Hepatocyte (in vitro differentiated cells): Measurements from ENCODE around the gene BPIFB6.

Experiments
- CTCF ChIP-seq: fragments of 200-600 bp; sonication (generic); IDR thresholded peaks from 2 replicates; pipeline ENCODE4 v1.5.1; 2016; ENCODE audit warnings: antibody characterized with exemption, mild to moderate bottlenecking; ENCODE audit not compliant: poor library complexity
- EZH2 ChIP-seq: fragments of 200-600 bp; sonication (generic); IDR thresholded peaks from 2 replicates; pipeline ENCODE4 v1.6.1; 2016; ENCODE audit warnings: antibody characterized with exemption, mild to moderate bottlenecking, borderline replicate concordance

DNA sequence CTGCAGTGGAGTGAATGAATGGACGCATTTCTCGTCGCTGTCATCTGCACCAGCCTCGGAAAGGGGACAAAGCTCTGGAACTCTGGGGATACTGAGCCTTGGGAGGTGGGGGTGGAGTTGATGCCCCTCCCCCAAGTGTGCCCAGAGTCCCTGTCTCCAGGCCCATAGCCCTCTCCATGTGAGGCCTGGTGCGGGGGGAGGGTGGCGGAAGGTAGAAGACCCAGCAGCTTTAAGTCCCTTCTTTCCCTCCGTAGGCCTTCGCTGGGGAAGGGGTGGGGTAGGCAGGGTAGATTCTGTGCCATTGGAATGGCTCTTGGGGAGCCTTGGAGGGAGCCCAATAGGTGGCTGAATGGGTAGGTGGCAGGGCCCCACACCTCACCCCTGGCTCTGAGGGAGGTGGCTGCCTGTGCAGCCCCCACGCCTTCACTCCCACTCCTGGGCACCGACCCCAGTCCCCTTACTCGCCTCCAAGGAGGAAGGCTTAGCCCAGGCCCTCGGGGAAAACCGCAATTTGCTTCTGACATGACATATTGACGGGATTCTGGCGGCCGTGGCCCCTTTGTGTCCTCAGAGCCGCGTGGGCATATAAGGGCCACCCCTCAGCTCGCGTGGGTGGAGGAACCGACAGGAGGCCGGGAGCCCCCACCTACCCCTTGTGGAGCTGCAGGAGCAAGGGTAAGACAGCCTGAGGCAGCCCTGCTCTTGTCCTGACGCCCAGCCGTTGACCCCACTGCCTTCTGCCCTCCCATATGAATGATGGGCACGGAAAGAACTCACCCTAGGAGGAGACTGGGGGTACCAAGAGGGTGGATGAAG is 22.1 kb downstream of the BPIFB6 start, which contains the start of gene BPIFB3:
- TF ChIP-seq CTCF = no peak
- no peak for TF ChIP-seq EZH2
